H9 (cell line): ENCODE measurements around the gene CDH19. TPM values are rescaled to one million over a fixed set of nuclear protein-coding genes. Genes with fewer than 3 reads are reported as not detected.

ENCODE experiments used
- DNase-seq: peaks from one replicate; pipeline ENCODE4 v3.0.0-alpha.2; 2017
- H2AFZ ChIP-seq: one replicate; pipeline ENCODE4 v1.6.1; 2013; ENCODE audit warnings: mild to moderate bottlenecking, low read length, control low read depth, moderate library complexity
- H2AK5ac ChIP-seq: 2 replicates; pipeline ENCODE4 v1.6.1; 2013; ENCODE audit warnings: low read length, control low read depth, mixed read lengths; ENCODE audit not compliant: insufficient read length
- H2BK120ac ChIP-seq: one replicate; pipeline ENCODE4 v1.6.1; 2013; ENCODE audit warnings: low read depth, mild to moderate bottlenecking, low read length, control low read depth, inconsistent platforms; ENCODE audit not compliant: poor library complexity, severe bottlenecking
- H2BK12ac ChIP-seq: 2 replicates; pipeline ENCODE4 v1.6.1; 2013; ENCODE audit warnings: low read length, control low read depth, mixed read lengths, low read depth; ENCODE audit not compliant: insufficient read length
- H2BK15ac ChIP-seq: 2 replicates; pipeline ENCODE4 v1.6.1; 2013; ENCODE audit warnings: low read depth, low read length, control low read depth
- H2BK20ac ChIP-seq: one replicate; pipeline ENCODE4 v1.6.1; 2013; ENCODE audit warnings: low read depth, mild to moderate bottlenecking, low read length, control low read depth, inconsistent platforms; ENCODE audit not compliant: poor library complexity, severe bottlenecking
- H2BK5ac ChIP-seq: 2 replicates; pipeline ENCODE4 v1.6.1; 2013; ENCODE audit warnings: low read length, control low read depth, mixed read lengths; ENCODE audit not compliant: insufficient read length
- H3K14ac ChIP-seq: 2 replicates; pipeline ENCODE4 v1.6.1; 2013; ENCODE audit warnings: low read length, control low read depth; ENCODE audit not compliant: insufficient read depth
- H3K18ac ChIP-seq: 2 replicates; pipeline ENCODE4 v1.6.1; 2013; ENCODE audit warnings: low read depth, mild to moderate bottlenecking, mixed read lengths, low read length, control low read depth; ENCODE audit not compliant: insufficient read length
- H3K23ac ChIP-seq: 2 replicates; pipeline ENCODE4 v1.6.1; 2013; ENCODE audit warnings: low read length, control low read depth, mixed read lengths, low read depth; ENCODE audit not compliant: insufficient read length
- H3K23me2 ChIP-seq: 2 replicates; pipeline ENCODE4 v1.6.1; 2013; ENCODE audit warnings: low read depth, mild to moderate bottlenecking, mixed read lengths, low read length, control low read depth; ENCODE audit not compliant: insufficient read length, poor library complexity, severe bottlenecking
- H3K27ac ChIP-seq: 2 replicates; pipeline ENCODE4 v1.5.1; 2013; ENCODE audit warnings: low read length, control low read depth, mixed read lengths, low read depth; ENCODE audit not compliant: insufficient read length
- H3K27me3 ChIP-seq: 2 replicates; pipeline ENCODE4 v1.6.1; 2013; ENCODE audit warnings: low read length, control low read depth, inconsistent platforms; ENCODE audit not compliant: insufficient read depth
- H3K4ac ChIP-seq: 2 replicates; pipeline ENCODE4 v1.6.1; 2013; ENCODE audit warnings: low read depth, mild to moderate bottlenecking, control low read depth, inconsistent platforms, low read length, moderate library complexity
- H3K4me1 ChIP-seq: 2 replicates; pipeline ENCODE4 v1.6.1; 2013; ENCODE audit warnings: low read length, control low read depth, inconsistent platforms; ENCODE audit not compliant: insufficient read depth
- H3K4me2 ChIP-seq: 2 replicates; pipeline ENCODE4 v1.6.1; 2013; ENCODE audit warnings: low read length, control low read depth, mixed read lengths; ENCODE audit not compliant: insufficient read length, insufficient read depth
- H3K56ac ChIP-seq: 2 replicates; pipeline ENCODE4 v1.6.1; 2013; ENCODE audit warnings: low read depth, mild to moderate bottlenecking, mixed read lengths, low read length, control low read depth; ENCODE audit not compliant: insufficient read length
- H3K79me1 ChIP-seq: 2 replicates; pipeline ENCODE4 v1.6.1; 2013; ENCODE audit warnings: low read depth, mild to moderate bottlenecking, moderate library complexity, low read length, control low read depth, inconsistent platforms; ENCODE audit not compliant: insufficient read depth, poor library complexity, severe bottlenecking
- H3K79me2 ChIP-seq: 2 replicates; pipeline ENCODE4 v1.6.1; 2013; ENCODE audit warnings: low read length, control low read depth, inconsistent platforms; ENCODE audit not compliant: insufficient read depth
- H3K9ac ChIP-seq: 2 replicates; pipeline ENCODE4 v1.6.1; 2013; ENCODE audit warnings: low read length, control low read depth, mixed read lengths; ENCODE audit not compliant: insufficient read length; ENCODE audit errors: extremely low read depth
- H3K9me3 ChIP-seq: one replicate; pipeline ENCODE4 v1.6.1; 2013; ENCODE audit warnings: low read depth, low read length, inconsistent platforms; ENCODE audit not compliant: control insufficient read depth
- H3T11ph ChIP-seq: one replicate; pipeline ENCODE4 v1.6.1; 2013; ENCODE audit warnings: mild to moderate bottlenecking, low read length, control low read depth, inconsistent platforms
- H4K20me1 ChIP-seq: one replicate; pipeline ENCODE4 v1.6.1; 2013; ENCODE audit not compliant: control insufficient read depth, insufficient read length, insufficient read depth
- H4K5ac ChIP-seq: 2 replicates; pipeline ENCODE4 v1.6.1; 2013; ENCODE audit warnings: low read depth, mild to moderate bottlenecking, mixed read lengths, low read length, control low read depth; ENCODE audit not compliant: insufficient read length
- H4K8ac ChIP-seq: replicated peaks from 2 replicates; pipeline ENCODE4 v1.6.1; 2013; ENCODE audit warnings: low read length, control low read depth, mixed read lengths, low read depth; ENCODE audit not compliant: insufficient read length
- H4K91ac ChIP-seq: 2 replicates; pipeline ENCODE4 v1.6.1; 2013; ENCODE audit warnings: low read depth, mild to moderate bottlenecking, moderate library complexity, mixed read lengths, low read length, control low read depth; ENCODE audit not compliant: insufficient read length
- H3K27ac Mint-ChIP-seq, 3 experiments: 2 replicates in 2 of 3; 3 replicates in 1 of 3; pipeline ENCODE4 v1.8.0; 2020 to 2021; ENCODE audit warnings: mixed read lengths in 3 of 3, mild to moderate bottlenecking in 1 of 3, moderate library complexity in 1 of 3
- H3K27me3 Mint-ChIP-seq: 2 replicates; pipeline ENCODE4 v1.8.0; 2021; ENCODE audit warnings: low read depth, mild to moderate bottlenecking, moderate library complexity, mixed read lengths
- H3K36me3 Mint-ChIP-seq, 3 experiments: 2 replicates in 2 of 3; 3 replicates in 1 of 3; pipeline ENCODE4 v1.8.0; 2020 to 2021; ENCODE audit warnings: low read depth in 3 of 3, mixed read lengths in 3 of 3; ENCODE audit not compliant: insufficient read depth in 1 of 3
- H3K4me1 Mint-ChIP-seq, 2 experiments: 2 replicates each; pipeline ENCODE4 v1.8.0; 2020; ENCODE audit warnings: mixed read lengths in 2 of 2
- H3K4me3 Mint-ChIP-seq, 2 experiments: 2 replicates in 1 of 2; 3 replicates in 1 of 2; pipeline ENCODE4 v1.8.0; 2020 to 2021; ENCODE audit warnings: mild to moderate bottlenecking in 2 of 2, mixed read lengths in 2 of 2, moderate library complexity in 1 of 2
- H3K9me3 Mint-ChIP-seq, 2 experiments: 2 replicates in 1 of 2; 3 replicates in 1 of 2; pipeline ENCODE4 v1.8.0; 2020; ENCODE audit warnings: mild to moderate bottlenecking in 2 of 2, mixed read lengths in 2 of 2, moderate library complexity in 1 of 2
- CTCF ChIP-seq: fragments of 200-600 bp; sonication (generic); conservative IDR thresholded peaks from 3 replicates; pipeline ENCODE4 v1.8.0; 2021; ENCODE audit warnings: antibody characterized with exemption, mild to moderate bottlenecking
- WGBS: extraction: QIAGEN DNeasy Blood & Tissue Kit; methylation state at CpG from one replicate; pipeline ENCODE4 v1.1.7; 2013; ENCODE audit warnings: missing lambda C conversion rate, low lambda C conversion rate, mixed read lengths; ENCODE audit not compliant: insufficient read length; ENCODE audit errors: extremely low coverage; 5-methylcytosine and 5-hydroxymethylcytosine counted together
- total RNA-seq: library from RNA; stranded (reverse); gene quantifications from 2 replicates; pipeline ENCODE4 v1.2.1, GENCODE V29; 2021

Gene CDH19
- total RNA-seq, 1 experiment from 2014 or later, result not detected

- Mint-ChIP-seq H3K4me1 (peaks cover 0 to 2% of the 10 kb centered on the region in 2 experiments; a peak in 1 of 4 replicates), H3K36me3 (no peaks in the 10 kb centered on the region), H3K9me3 (no peaks in the 10 kb centered on the region), H3K27ac (no peak overlapping the region), H3K4me3 (no peak overlapping the region), H3K27me3 (no peaks in the 10 kb centered on the region)
- Histone ChIP-seq H3K9me3 (no peaks in the 10 kb centered on the region), H3K56ac (no peak overlapping the region), H2BK5ac (no peak overlapping the region), H3T11ph (no peak overlapping the region), H3K27ac (no peak overlapping the region), H3K23me2 (no peaks in the 10 kb centered on the region), H3K4me2 (no peak overlapping the region), H3K4ac (no peak overlapping the region), H3K14ac (no peak overlapping the region), H3K27me3 (no peaks in the 10 kb centered on the region), H2BK120ac (no peak overlapping the region), H2AFZ (no peak overlapping the region), H4K91ac (no peak overlapping the region), H2BK12ac (no peak overlapping the region), H3K4me1 (no peaks in the 10 kb centered on the region), H3K79me1 (no peaks in the 10 kb centered on the region), H3K79me2 (no peaks in the 10 kb centered on the region), H4K5ac (no peak overlapping the region), H4K8ac (no peak overlapping the region), H3K23ac (no peak overlapping the region), H3K9ac (no peak overlapping the region), H2BK20ac (no peak overlapping the region), H2AK5ac (no peak overlapping the region), H4K20me1 (no peaks in the 10 kb centered on the region), H2BK15ac (no peak overlapping the region), H3K18ac (no peak overlapping the region)
- no peak for DNase-seq
- TF ChIP-seq CTCF, result no peak
- WGBS, result no CpG with 5 or more reads among the region's 2 CpGs
Measured at GRCh38 chr18:66555585-66555984, 48.3 kb downstream of the CDH19 start.
